ENCODE measurements around the gene ATP7A. TPM values are rescaled to one million over a fixed set of nuclear protein-coding genes. Genes with fewer than 3 reads are reported as not detected.
"Not testable (repeated sequence)": the region's sequence is repeated elsewhere in the genome, so short reads cannot be mapped to it uniquely, and the experiment has no call there.

Gene ATP7A
- total RNA-seq, 1 experiment from 2014 or later, result 3.8 TPM

DNA sequence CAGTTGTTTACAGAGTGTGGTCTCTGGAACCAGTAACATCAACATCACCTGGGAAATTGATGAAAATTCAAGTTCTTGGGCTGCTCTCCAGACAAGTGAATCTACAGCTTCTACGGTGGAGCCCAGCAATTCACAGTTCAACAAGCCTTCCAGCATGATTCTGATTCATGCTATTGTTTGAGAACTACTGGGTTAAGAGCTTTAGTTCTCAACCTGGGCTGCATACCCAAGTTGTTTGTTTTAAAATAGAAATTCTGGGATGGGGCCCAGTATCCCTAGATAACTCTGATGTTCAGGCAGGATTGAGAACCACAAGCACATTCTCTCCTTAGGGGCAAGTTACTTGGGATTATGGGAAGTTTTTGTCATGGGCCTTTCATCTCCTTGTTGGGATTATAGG is 155.6 kb downstream of the ATP7A start:
- no peak for DNase-seq (ENCODE audit: unreplicated experiment)
- TF ChIP-seq, protein P1, sequence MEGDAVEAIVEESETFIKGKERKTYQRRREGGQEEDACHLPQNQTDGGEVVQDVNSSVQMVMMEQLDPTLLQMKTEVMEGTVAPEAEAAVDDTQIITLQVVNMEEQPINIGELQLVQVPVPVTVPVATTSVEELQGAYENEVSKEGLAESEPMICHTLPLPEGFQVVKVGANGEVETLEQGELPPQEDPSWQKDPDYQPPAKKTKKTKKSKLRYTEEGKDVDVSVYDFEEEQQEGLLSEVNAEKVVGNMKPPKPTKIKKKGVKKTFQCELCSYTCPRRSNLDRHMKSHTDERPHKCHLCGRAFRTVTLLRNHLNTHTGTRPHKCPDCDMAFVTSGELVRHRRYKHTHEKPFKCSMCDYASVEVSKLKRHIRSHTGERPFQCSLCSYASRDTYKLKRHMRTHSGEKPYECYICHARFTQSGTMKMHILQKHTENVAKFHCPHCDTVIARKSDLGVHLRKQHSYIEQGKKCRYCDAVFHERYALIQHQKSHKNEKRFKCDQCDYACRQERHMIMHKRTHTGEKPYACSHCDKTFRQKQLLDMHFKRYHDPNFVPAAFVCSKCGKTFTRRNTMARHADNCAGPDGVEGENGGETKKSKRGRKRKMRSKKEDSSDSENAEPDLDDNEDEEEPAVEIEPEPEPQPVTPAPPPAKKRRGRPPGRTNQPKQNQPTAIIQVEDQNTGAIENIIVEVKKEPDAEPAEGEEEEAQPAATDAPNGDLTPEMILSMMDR (IDR thresholded peaks at IDR 0.05; ENCODE audit: unreplicated experiment), result no peak
- ChIA-PET CTCF (interaction anchor here (1.0 kb wide), 1 partner anchor 37 kb away, joined by 3 read pairs; no protein-coding TSS in a partner anchor), POLR2A (no interaction called here)
- H3K27me3 Mint-ChIP-seq (ENCODE audit: insufficient read depth, unreplicated experiment), result no peaks in the 10 kb centered on the region
- no peaks in the 10 kb centered on the region for H3K36me3 Mint-ChIP-seq (ENCODE audit: insufficient read depth, unreplicated experiment)
- no TSS peak for BruUV-seq (replicated peaks)
- intact Hi-C loops (cut with micrococcal nuclease), result no loop called here
- no peaks in the 10 kb centered on the region for H3K9me3 Mint-ChIP-seq (ENCODE audit: unreplicated experiment)
- H3K4me3 Mint-ChIP-seq (ENCODE audit: unreplicated experiment), result no peak overlapping the region
- H3K27ac Mint-ChIP-seq (ENCODE audit: low read depth, unreplicated experiment), result no peak overlapping the region
- H3K4me1 Mint-ChIP-seq (ENCODE audit: insufficient read depth, unreplicated experiment), result no peaks in the 10 kb centered on the region

DNA sequence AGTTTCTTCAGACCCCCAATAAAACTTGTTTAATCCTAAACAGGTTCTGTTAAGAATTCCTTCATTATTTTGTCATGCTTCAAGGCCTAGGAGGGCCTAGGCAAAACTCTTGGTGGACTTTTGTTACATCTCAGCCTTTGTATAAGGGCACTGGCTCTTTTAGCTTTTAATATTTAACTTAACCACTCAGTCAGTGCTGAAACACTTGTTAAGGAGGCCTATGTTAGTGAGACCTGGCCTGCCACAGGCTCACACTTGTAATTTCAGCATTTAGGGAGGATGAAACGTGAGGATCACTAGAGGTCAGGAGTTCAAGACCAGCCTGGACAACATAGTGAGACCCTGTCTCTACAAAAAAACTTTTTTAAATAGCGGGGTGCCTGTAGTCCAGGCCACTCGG is 160.8 kb downstream of the ATP7A start:
- Mint-ChIP-seq H3K27me3 (ENCODE audit: insufficient read depth, unreplicated experiment) (no peaks in the 10 kb centered on the region), H3K27ac (ENCODE audit: low read depth, unreplicated experiment) (no peak overlapping the region), H3K36me3 (ENCODE audit: insufficient read depth, unreplicated experiment) (no peaks in the 10 kb centered on the region), H3K4me1 (ENCODE audit: insufficient read depth, unreplicated experiment) (no peaks in the 10 kb centered on the region), H3K4me3 (ENCODE audit: unreplicated experiment) (no peak overlapping the region), H3K9me3 (ENCODE audit: unreplicated experiment) (peaks cover 9% of the 10 kb centered on the region)
- no TSS peak for BruUV-seq (replicated peaks)
- CTCF ChIA-PET, result interaction anchor here (0.6 kb wide), 1 partner anchor 46 kb away, joined by 3 read pairs; no protein-coding TSS in a partner anchor
- POLR2A ChIA-PET, result no interaction called here
- intact Hi-C loops (cut with micrococcal nuclease), result no loop called here
- DNase-seq (ENCODE audit: unreplicated experiment), result no peak
- TF ChIP-seq, protein P1 (IDR thresholded peaks at IDR 0.05; ENCODE audit: unreplicated experiment), result no peak

DNA sequence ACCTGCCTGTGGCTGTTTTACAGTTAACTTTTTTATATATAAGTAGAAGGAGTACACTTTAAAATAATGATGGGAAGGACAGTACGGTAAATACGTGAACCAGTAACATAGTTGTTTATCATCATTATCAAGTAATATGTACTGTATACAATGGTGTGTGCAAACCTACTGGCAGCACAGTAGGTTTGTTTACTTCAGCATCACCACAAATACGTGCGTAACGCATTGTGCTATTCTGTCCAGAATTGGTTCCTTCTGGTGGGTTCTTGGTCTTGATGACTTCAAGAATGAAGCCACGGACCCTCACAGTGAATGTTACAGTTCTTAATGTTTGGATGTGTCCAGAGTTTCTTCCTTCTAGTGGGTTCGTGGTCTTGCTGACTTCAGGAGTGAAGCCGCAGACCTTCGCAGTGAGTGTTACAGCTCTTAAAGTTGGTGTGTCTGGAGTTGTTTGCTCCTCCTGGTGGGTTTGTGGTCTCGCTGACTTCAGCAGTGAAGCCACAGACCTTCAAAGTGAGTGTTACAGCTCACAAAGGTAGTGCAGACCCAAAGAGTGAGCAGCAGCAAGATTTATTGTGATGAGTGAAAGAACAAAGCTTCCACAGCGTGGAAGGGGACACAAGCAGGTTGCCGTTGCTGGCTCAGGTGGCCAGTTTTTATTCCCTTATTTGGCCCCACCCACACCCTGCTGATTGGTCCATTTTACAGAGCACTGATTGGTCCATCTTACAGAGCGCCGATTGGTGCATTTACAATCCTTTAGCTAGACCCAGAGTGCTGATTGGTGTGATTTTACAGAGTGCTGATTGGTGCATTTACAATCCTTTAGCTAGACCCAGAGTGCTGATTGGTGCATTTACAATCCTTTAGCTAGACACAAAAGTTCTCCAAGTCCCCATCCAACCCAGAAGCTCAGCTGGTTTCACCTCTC is 162.9 kb downstream of the ATP7A start:
- H3K27ac Mint-ChIP-seq (ENCODE audit: low read depth, unreplicated experiment); intact Hi-C loops (cut with micrococcal nuclease); POLR2A ChIA-PET; H3K9me3 Mint-ChIP-seq (ENCODE audit: unreplicated experiment); H3K4me3 Mint-ChIP-seq (ENCODE audit: unreplicated experiment); BruUV-seq (replicated peaks); H3K4me1 Mint-ChIP-seq (ENCODE audit: insufficient read depth, unreplicated experiment); H3K27me3 Mint-ChIP-seq (ENCODE audit: insufficient read depth, unreplicated experiment); DNase-seq (ENCODE audit: unreplicated experiment); H3K36me3 Mint-ChIP-seq (ENCODE audit: insufficient read depth, unreplicated experiment): not testable (repeated sequence)
- CTCF ChIA-PET, result interaction anchor here (1.1 to 1.5 kb wide), 2 partner anchors 44 to 49 kb away, joined by 3 to 4 read pairs; no protein-coding TSS in a partner anchor

DNA sequence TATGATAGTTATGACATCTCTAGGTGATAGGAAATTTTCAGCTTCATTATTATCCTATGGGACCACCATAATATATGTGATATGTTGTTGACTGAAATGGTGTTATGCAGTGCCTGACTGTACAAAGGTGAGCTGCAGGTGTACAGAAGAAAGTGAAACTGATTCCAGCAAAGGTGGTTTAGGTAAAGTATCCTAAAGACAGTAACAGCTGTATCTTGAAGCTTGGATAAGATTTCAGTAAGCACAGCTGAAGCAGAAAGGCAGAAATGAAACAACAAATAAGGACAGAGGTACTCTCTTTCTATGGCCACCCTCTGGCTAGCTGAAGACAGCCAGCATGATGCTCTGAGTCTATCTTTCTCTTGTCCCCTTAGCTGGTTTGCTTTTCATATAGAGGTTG is 163.6 kb downstream of the ATP7A start:
- Mint-ChIP-seq H3K27ac (ENCODE audit: low read depth, unreplicated experiment) (no peak overlapping the region), H3K9me3 (ENCODE audit: unreplicated experiment) (peaks cover 13% of the 10 kb centered on the region), H3K4me3 (ENCODE audit: unreplicated experiment) (no peak overlapping the region), H3K27me3 (ENCODE audit: insufficient read depth, unreplicated experiment) (no peaks in the 10 kb centered on the region), H3K4me1 (ENCODE audit: insufficient read depth, unreplicated experiment) (no peaks in the 10 kb centered on the region), H3K36me3 (ENCODE audit: insufficient read depth, unreplicated experiment) (no peaks in the 10 kb centered on the region)
- BruUV-seq (replicated peaks), result no TSS peak
- TF ChIP-seq, protein P1 (IDR thresholded peaks at IDR 0.05; ENCODE audit: unreplicated experiment), result no peak
- POLR2A ChIA-PET, result no interaction called here
- intact Hi-C loops (cut with micrococcal nuclease), result no loop called here
- no peak for DNase-seq (ENCODE audit: unreplicated experiment)
- CTCF ChIA-PET, result interaction anchor here (1.1 to 1.5 kb wide), 2 partner anchors 45 to 49 kb away, joined by 3 to 4 read pairs; no protein-coding TSS in a partner anchor
